GM12873 (cell line): ENCODE measurements around the gene APPBP2.

Source experiments
- TF ChIP-seq, protein P1 (sequence below): IDR thresholded peaks from 2 replicates; pipeline ENCODE4 v1.5.1; 2012; ENCODE audit warnings: low read depth, mild to moderate bottlenecking, moderate library complexity, low read length, control low read depth; ENCODE audit not compliant: insufficient read depth; ENCODE audit errors: missing control alignments

The APPBP2 gene

GRCh38 chr17:60481604-60482003 lies 44.4 kb downstream of the APPBP2 start:
- TF ChIP-seq, protein P1, sequence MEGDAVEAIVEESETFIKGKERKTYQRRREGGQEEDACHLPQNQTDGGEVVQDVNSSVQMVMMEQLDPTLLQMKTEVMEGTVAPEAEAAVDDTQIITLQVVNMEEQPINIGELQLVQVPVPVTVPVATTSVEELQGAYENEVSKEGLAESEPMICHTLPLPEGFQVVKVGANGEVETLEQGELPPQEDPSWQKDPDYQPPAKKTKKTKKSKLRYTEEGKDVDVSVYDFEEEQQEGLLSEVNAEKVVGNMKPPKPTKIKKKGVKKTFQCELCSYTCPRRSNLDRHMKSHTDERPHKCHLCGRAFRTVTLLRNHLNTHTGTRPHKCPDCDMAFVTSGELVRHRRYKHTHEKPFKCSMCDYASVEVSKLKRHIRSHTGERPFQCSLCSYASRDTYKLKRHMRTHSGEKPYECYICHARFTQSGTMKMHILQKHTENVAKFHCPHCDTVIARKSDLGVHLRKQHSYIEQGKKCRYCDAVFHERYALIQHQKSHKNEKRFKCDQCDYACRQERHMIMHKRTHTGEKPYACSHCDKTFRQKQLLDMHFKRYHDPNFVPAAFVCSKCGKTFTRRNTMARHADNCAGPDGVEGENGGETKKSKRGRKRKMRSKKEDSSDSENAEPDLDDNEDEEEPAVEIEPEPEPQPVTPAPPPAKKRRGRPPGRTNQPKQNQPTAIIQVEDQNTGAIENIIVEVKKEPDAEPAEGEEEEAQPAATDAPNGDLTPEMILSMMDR: no peak

GRCh38 chr17:60473788-60474187 lies 52.3 kb downstream of the APPBP2 start:
- TF ChIP-seq, protein P1: no peak

DNA sequence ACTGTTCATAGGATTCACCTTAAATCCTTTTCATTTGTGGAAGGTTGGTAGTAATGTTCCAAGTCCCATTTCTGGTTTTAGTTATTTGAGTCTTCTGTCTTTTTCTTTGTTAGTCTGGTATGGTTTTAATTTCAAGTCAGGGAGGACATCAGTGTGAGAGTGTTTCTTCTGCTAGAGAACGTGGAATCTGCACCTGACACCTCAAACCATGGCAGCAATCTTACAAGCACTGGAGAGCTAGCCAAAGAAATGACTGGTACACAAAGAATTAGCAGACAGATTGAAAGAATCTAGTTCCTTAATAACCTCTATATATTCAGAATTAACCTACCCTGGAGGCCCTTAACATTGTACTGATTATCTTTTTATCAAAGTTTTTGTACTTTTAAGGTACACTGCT lies 53.6 kb downstream of the APPBP2 start:
- TF ChIP-seq, protein P1: no peak

- TF ChIP-seq, protein P1: no peak
Observed at GRCh38 chr17:60471451-60471850, 54.6 kb downstream of the APPBP2 start.

DNA sequence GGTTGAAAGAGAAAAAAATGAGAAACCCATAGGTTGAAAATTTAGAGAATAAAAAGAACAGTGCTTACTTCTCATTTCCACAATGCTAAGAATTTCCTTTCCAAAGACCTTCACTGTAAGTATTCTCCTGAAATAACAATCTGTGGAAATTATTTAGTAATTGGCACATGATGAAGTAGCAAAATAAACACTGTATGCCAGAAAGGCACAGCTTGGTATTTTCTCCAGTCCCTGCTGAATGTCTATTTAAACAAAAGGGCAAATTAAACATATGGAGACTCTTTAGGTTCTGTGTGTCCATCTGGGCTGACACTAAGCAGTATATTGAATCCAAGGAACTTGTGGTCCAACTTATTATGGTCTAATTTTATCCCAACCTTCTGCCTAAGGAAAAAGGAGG lies 57.7 kb downstream of the APPBP2 start:
- TF ChIP-seq, protein P1: no peak

DNA sequence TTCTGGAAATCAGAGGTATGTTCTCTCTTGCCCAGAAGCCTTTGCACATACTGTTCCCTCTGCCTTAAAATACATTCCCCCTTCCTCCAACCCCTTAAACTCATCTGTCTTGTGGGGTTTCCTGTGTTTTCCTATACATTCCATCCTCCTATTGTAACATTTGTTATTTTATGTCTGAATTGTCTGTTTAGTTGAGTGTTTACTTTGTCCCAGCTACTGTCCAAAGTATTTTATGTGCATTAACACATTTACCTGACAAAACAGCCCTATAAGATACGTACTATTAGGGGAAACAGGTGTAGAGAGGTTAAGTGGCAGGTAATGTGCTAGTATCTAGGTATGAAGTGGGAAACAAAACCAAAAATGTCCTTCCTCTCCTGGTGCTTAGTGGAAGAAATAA lies 61.7 kb downstream of the APPBP2 start:
- TF ChIP-seq, protein P1: no peak

GRCh38 chr17:60463157-60463835 lies 62.7 kb downstream of the APPBP2 start:
- TF ChIP-seq, protein P1: no peak
